HG03558 (cell line): ENCODE results near the gene TRIM67.
"Not testable (repeated sequence)": the region's sequence is repeated elsewhere in the genome, so short reads cannot be mapped to it uniquely, and the experiment has no call there.

Experiments used
- ATAC-seq: cut with Tn5 transposase; IDR thresholded peaks from one replicate; pipeline ENCODE4 v1.9.1; 2021; ENCODE audit warnings: moderate number of reproducible peaks; ENCODE audit not compliant: unreplicated experiment; ENCODE audit errors: extremely low read depth

TRIM67 gene

DNA sequence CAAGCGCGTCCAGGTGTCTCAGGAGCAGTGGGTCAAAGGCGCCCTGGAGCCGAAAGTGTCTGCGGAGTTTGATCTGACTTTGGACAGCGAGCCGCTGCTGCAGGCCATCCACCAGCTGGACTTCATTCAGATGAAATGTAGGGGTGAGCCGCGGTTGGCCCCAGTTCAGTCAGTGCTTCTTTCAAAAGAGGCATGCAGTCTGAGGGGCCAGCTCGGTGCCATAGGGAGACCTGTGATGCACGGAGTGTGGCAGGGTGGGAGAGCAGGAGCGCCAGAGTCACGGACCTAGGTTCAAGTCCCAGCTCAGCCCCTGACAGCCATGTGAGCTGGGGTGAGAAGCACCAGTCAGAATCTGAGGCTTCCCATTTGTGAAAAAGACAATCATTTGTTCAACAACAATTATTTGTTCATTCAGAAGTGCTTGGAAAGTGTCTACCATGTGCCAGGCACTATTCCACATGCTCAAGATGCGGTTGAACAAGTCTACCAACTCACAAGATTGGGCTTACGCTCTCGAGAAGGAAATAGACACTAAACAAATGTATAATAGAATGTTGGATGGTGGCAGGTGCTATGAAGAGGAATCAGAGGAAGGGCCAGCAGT, 39.6 kb downstream of the TRIM67 start:
- ATAC-seq: no peak

DNA sequence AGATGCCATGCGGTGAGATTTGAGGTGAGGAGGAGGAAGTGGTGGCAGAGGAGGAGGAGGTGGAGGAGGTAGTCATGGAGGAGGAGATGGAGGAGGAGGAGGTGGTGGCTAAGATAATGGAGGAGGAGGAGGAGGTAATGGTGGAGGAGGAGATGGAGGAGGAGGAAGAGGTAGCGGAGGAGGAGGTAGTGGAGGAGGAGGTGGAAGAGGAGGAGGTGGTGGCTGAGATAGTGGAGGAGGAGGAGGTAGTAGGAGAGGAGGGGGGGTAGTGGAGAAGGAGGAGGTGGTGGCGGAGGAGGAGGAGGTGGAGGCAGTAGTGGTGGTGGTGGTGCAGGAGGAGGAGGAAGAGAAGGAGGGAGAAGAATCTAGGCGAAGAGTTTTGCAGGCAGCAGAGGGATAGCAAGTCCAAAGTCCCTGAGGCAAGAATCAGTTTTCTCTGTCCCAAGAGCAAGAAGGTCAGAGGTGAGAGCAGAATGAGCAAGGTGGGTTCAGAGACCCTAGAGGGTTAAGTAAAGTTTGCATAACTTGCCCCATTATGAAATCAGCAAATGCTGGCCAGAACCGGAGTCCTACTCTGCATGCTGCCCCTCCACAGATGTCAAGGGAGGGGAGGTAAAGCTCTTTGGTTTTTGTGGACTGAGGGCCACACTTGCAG, 40.2 kb downstream of the TRIM67 start:
- ATAC-seq: no peak

- no peak for ATAC-seq
These were observed 41.6 kb downstream of the TRIM67 start for GRCh38 chr1:231203259-231204057.

DNA sequence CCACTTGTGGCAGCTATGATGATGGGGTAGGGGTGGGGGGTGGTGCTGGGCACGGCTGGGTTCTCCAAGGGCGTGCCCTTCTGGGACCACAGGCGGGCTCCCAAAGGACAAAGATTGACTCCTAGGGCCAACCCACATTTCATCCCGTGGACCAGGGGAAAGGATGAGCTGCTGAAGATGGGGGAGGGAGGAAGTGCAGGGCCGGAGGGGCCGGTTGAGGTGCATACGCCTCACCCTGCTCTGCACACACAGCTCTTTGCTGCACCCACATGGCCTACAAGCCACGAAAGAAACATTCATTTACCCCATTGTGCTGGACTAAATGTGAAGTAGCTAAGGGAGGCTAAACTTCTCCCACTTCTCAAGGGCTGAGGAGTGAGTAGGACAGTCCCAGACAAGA, 45.0 kb downstream of the TRIM67 start:
- no peak for ATAC-seq

- no peak for ATAC-seq
These were observed 45.6 kb downstream of the TRIM67 start for GRCh38 chr1:231207437-231207836.

- no peak for ATAC-seq
These were observed 47.1 kb downstream of the TRIM67 start for GRCh38 chr1:231208980-231209379.

DNA sequence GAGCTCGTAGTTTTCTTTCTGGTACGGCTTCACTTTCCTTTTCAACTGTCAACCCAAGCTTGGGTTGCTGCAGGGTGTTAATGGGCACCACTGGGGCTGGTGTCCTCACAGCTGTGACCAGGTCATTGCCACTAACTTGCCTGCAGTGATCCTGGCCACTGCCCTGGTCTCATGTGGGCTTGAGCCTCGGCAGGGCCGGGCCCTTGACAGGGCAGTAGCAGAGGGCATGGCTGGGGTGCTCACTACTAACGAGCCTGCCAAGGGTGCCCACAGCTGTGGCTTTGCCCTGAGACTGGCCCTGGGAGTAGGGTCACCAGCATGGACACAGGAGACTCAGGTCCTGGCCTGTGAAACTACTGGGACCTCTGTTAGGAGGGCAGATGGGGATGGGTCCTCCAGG, 47.7 kb downstream of the TRIM67 start:
- no peak for ATAC-seq

GRCh38 chr1:231210126-231210525, 48.3 kb downstream of the TRIM67 start:
- no peak for ATAC-seq

GRCh38 chr1:231211005-231211857, 49.4 kb downstream of the TRIM67 start:
- peak; percentile 58 for ATAC-seq

- ATAC-seq: not testable (repeated sequence)
These were observed 50.4 kb downstream of the TRIM67 start for GRCh38 chr1:231212301-231212700.

GRCh38 chr1:231213831-231214573, 52.1 kb downstream of the TRIM67 start:
- no peak for ATAC-seq

GRCh38 chr1:231214918-231215680, 53.2 kb downstream of the TRIM67 start:
- ATAC-seq: no peak

GRCh38 chr1:231215681-231216385, 54.0 kb downstream of the TRIM67 start:
- ATAC-seq: no peak

GRCh38 chr1:231216498-231216897, 54.6 kb downstream of the TRIM67 start:
- ATAC-seq: no peak

DNA sequence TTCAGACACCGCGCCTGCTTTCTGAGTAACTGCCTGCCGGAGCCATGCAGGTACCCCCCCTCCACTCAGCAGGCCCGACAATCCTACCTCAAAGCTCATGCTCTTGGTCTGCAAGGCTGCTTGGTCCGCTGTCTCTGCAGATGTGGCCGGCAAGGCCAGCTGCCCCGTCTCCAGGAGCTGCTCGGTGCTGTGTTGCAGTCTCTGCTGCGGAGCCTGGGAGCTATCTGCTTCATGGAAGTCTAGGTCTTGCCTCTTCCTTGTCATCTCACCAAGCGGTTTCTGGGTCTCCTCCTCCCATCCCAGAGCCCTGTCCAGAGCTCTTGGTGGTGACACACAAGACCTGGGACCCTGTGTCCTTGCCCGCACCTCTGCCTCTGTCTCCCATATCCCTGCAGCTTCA, 55.2 kb downstream of the TRIM67 start:
- no peak for ATAC-seq

GRCh38 chr1:231218078-231218477, 56.2 kb downstream of the TRIM67 start:
- ATAC-seq: no peak

DNA sequence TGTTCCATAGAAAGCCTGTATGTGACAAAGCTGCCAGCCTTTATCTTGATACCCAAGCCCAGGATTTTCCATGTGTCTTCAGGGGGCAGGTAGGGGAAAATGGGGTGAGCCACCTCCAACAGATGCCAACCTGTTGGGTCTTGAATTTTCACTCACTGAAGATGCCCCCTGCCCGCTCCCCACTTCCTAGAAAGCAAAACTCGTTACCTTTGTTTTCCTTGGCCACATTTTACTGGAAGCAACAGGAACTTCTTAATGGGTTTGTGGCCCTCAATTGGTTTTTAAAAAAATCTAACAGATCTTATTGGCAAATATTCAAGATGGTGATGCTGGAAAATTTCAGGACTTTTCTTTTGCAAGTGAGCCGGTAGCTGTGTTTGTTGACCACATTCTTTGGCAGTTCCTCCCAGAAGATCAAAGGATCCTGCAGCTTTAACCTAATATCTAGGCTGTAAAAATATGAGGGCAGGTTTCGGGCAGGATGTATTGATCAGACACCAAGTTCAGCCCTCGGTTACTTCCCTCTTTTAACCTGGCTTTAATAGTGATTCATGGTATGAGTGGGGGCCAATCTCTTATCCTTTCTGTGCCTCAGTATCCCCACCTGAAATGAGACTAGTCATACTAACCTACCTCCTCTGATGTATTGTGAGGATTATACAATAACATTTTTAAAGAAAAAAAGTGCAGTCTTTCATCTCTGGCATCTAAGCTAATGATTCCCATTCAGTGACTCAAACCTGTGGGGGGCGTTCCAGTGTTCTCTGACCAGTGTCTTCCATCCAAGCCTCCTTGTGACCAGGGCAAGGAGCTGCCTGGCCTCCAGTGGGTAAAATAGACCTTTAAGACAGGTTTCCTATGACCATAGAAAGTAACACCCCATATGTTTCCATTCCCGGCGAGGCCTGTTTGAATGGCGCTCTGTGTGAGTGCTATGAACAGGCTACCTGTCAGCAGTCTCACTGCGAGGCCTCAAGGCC, 57.9 kb downstream of the TRIM67 start:
- ATAC-seq: no peak
